HG03060 (cell line): Measurements from ENCODE around the gene MAFB.

Experiments
- ATAC-seq: cut with Tn5 transposase; IDR thresholded peaks from one replicate; pipeline ENCODE4 v1.9.1; 2021; ENCODE audit warnings: low read depth, moderate number of reproducible peaks; ENCODE audit not compliant: unreplicated experiment

The MAFB gene

GRCh38 chr20:40635971-40636370 lies 53.1 kb downstream of the MAFB start:
- no peak for ATAC-seq
